Mesenchymal stem cell (in vitro differentiated cells and primary cell): ENCODE measurements around the gene BCL2.

ENCODE experiments used
- DNase-seq: peaks from one replicate; pipeline ENCODE4 v3.0.0-alpha.2; 2013
- H2AFZ ChIP-seq: one replicate; pipeline ENCODE4 v1.6.1; 2013; ENCODE audit warnings: low read depth, mild to moderate bottlenecking, control low read depth, inconsistent platforms, low read length, moderate library complexity
- H2AK5ac ChIP-seq: 2 replicates; pipeline ENCODE4 v1.6.1; 2013; ENCODE audit warnings: low read length, moderate library complexity, mild to moderate bottlenecking, inconsistent platforms; ENCODE audit not compliant: severe bottlenecking
- H2BK120ac ChIP-seq: one replicate; pipeline ENCODE4 v1.6.1; 2013; ENCODE audit warnings: low read depth, mild to moderate bottlenecking, inconsistent platforms, low read length, moderate library complexity
- H2BK12ac ChIP-seq, 2 experiments: one replicate each; pipeline ENCODE4 v1.6.1; 2013; ENCODE audit warnings: inconsistent platforms in 2 of 2, low read length in 2 of 2, mild to moderate bottlenecking in 2 of 2, moderate library complexity in 2 of 2, control low read depth in 1 of 2
- H2BK15ac ChIP-seq: one replicate; pipeline ENCODE4 v1.6.1; 2013; ENCODE audit warnings: mild to moderate bottlenecking, low read depth, inconsistent platforms; ENCODE audit not compliant: poor library complexity, severe bottlenecking
- H2BK5ac ChIP-seq: 2 replicates; pipeline ENCODE4 v1.6.1; 2013; ENCODE audit warnings: low read depth, mild to moderate bottlenecking, low read length, control low read depth, inconsistent platforms; ENCODE audit not compliant: poor library complexity, severe bottlenecking
- H3K14ac ChIP-seq, 2 experiments: one replicate each; pipeline ENCODE4 v1.6.1; 2013; ENCODE audit warnings: inconsistent platforms in 2 of 2, low read length in 2 of 2, control low read depth in 1 of 2, mild to moderate bottlenecking in 1 of 2, moderate library complexity in 1 of 2
- H3K18ac ChIP-seq, 2 experiments: one replicate each; pipeline ENCODE4 v1.6.1; 2013; ENCODE audit warnings: inconsistent platforms in 2 of 2, low read length in 2 of 2, control low read depth in 1 of 2, low read depth in 1 of 2, mild to moderate bottlenecking in 1 of 2
- H3K23ac ChIP-seq, 2 experiments: one replicate each; pipeline ENCODE4 v1.6.1; 2013; ENCODE audit warnings: inconsistent platforms in 2 of 2, low read length in 2 of 2, mild to moderate bottlenecking in 2 of 2, moderate library complexity in 2 of 2, control low read depth in 1 of 2
- H3K27ac ChIP-seq: 2 replicates; pipeline ENCODE4 v1.5.1; 2013; ENCODE audit warnings: mild to moderate bottlenecking, moderate library complexity, low read length, control low read depth, inconsistent platforms; ENCODE audit not compliant: poor library complexity, severe bottlenecking
- H3K27me3 ChIP-seq, 2 experiments: 2 replicates each; pipeline versions ENCODE4 v1.6.1 to v1.7.0; 2013; ENCODE audit warnings: low read length in 2 of 2, mild to moderate bottlenecking in 2 of 2, moderate library complexity in 2 of 2, control low read depth in 1 of 2, inconsistent platforms in 1 of 2; ENCODE audit not compliant: control insufficient read depth in 1 of 2, insufficient read depth in 1 of 2
- H3K36me3 ChIP-seq, 2 experiments: 2 replicates each; pipeline versions ENCODE4 v1.6.1 to v1.7.0; 2013; ENCODE audit warnings: low read length in 2 of 2, control low read depth in 1 of 2, inconsistent platforms in 1 of 2, low read depth in 1 of 2, mild to moderate bottlenecking in 1 of 2; ENCODE audit not compliant: insufficient read depth in 2 of 2, control insufficient read depth in 1 of 2
- H3K4ac ChIP-seq, 2 experiments: one replicate each; pipeline ENCODE4 v1.6.1; 2013; ENCODE audit warnings: inconsistent platforms in 2 of 2, low read length in 2 of 2, mild to moderate bottlenecking in 2 of 2, moderate library complexity in 2 of 2, control low read depth in 1 of 2, low read depth in 1 of 2
- H3K4me1 ChIP-seq: 2 replicates; pipeline ENCODE4 v1.6.1; 2013; ENCODE audit warnings: low read depth, low read length, control low read depth; ENCODE audit not compliant: control insufficient read depth, insufficient read depth
- H3K4me2 ChIP-seq: 2 replicates; pipeline ENCODE4 v1.6.1; 2013; ENCODE audit warnings: low read length, mild to moderate bottlenecking, inconsistent platforms; ENCODE audit not compliant: poor library complexity, severe bottlenecking
- H3K4me3 ChIP-seq, 2 experiments: 2 replicates each; pipeline versions ENCODE4 v1.5.1 to v1.7.0; 2013; ENCODE audit warnings: low read length in 2 of 2, mild to moderate bottlenecking in 2 of 2, control low read depth in 1 of 2, low read depth in 1 of 2; ENCODE audit not compliant: insufficient read depth in 1 of 2
- H3K79me1 ChIP-seq: replicated peaks from 2 replicates; pipeline ENCODE4 v1.6.1; 2013; ENCODE audit warnings: mild to moderate bottlenecking, control low read depth, low read length, inconsistent platforms; ENCODE audit not compliant: poor library complexity, severe bottlenecking
- H3K9ac ChIP-seq: 2 replicates; pipeline ENCODE4 v1.7.0; 2013; ENCODE audit warnings: mild to moderate bottlenecking, low read length, moderate library complexity
- H3K9me3 ChIP-seq: 2 replicates; pipeline ENCODE4 v1.7.0; 2013; ENCODE audit warnings: mild to moderate bottlenecking, low read length; ENCODE audit not compliant: control insufficient read depth
- H4K8ac ChIP-seq: one replicate; pipeline ENCODE4 v1.6.1; 2013; ENCODE audit warnings: inconsistent platforms, mild to moderate bottlenecking, low read length, moderate library complexity
- H4K91ac ChIP-seq: one replicate; pipeline ENCODE4 v1.6.1; 2013; ENCODE audit warnings: mild to moderate bottlenecking, low read length, inconsistent platforms
- WGBS: methylation state at CpG from one replicate; pipeline ENCODE4 v1.1.7; 2013; ENCODE audit warnings: mixed read lengths; 5-methylcytosine and 5-hydroxymethylcytosine counted together

BCL2 gene

DNA sequence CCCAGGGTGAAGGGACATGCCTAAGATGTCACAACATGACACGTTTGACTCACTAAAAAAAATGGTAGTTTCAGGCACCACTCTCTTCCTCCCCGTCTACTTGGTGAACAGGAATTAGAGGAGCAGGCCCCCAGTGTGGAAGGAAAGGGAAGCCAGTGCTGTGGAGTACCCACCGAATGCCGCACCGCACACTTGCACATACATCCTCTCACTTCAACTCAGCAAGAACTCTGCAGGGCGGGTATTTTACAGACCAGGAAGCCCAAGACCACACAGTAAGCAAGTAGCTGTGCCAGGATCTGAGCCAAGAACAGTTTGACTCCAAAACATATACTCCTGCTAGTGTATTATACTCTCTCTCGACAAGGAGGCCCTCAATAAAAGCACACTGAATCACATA, 69.8 kb downstream of the BCL2 start:
- Histone ChIP-seq H2BK5ac (no peak overlapping the region), H3K4me1 (peaks cover 3% of the 10 kb centered on the region), H3K4me3 (no peak overlapping the region), H3K79me1 (no peaks in the 10 kb centered on the region), H3K9me3 (no peaks in the 10 kb centered on the region), H3K23ac (no peak overlapping the region), H3K4ac (no peak overlapping the region), H4K91ac (no peak overlapping the region), H3K27me3 (no peaks in the 10 kb centered on the region), H2BK15ac (no peak overlapping the region), H3K18ac (no peak overlapping the region), H4K8ac (no peak overlapping the region), H3K9ac (no peak overlapping the region), H2BK12ac (no peak overlapping the region), H3K27ac (no peak overlapping the region), H2AFZ (no peak overlapping the region), H2AK5ac (no peak overlapping the region), H3K14ac (no peak overlapping the region), H2BK120ac (no peak overlapping the region), H3K36me3 (no peaks in the 10 kb centered on the region), H3K4me2 (no peak overlapping the region)
- WGBS, result 90% methylated on average over 6 of the region's 7 CpGs
- no peak for DNase-seq

DNA sequence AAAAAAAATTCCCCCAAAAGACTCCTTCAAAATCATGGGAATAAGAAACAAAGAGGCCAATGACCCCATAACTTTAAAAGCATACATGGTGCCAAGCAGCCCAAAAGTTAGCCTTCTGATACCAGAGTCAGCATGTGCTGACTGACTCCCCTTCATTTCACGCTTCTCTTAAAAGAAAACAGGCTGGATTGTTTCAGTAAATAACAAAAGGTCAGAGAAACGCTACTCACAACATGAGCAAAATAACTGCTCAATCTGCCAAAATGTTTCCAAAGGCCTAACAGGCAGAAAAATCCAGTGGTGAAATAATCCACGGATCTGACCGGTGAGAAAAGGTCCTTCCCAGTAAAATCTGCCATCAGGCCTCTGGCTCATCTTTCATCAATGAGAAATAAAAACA, 71.6 kb downstream of the BCL2 start:
- Histone ChIP-seq H3K27ac (no peak overlapping the region), H2BK5ac (no peak overlapping the region), H3K18ac (no peak overlapping the region), H2AK5ac (no peak overlapping the region), H3K9me3 (no peaks in the 10 kb centered on the region), H3K23ac (no peak overlapping the region), H3K14ac (no peak overlapping the region), H3K27me3 (no peaks in the 10 kb centered on the region), H4K91ac (no peak overlapping the region), H3K4me2 (no peak overlapping the region), H3K4ac (no peak overlapping the region), H2AFZ (no peak overlapping the region), H3K36me3 (no peaks in the 10 kb centered on the region), H3K4me1 (no peaks in the 10 kb centered on the region), H2BK12ac (no peak overlapping the region), H3K4me3 (no peak overlapping the region), H2BK120ac (no peak overlapping the region), H3K79me1 (no peaks in the 10 kb centered on the region), H2BK15ac (no peak overlapping the region), H4K8ac (no peak overlapping the region), H3K9ac (no peak overlapping the region)
- 95% methylated on average over 4 of the region's 4 CpGs for WGBS
- DNase-seq, result no peak

DNA sequence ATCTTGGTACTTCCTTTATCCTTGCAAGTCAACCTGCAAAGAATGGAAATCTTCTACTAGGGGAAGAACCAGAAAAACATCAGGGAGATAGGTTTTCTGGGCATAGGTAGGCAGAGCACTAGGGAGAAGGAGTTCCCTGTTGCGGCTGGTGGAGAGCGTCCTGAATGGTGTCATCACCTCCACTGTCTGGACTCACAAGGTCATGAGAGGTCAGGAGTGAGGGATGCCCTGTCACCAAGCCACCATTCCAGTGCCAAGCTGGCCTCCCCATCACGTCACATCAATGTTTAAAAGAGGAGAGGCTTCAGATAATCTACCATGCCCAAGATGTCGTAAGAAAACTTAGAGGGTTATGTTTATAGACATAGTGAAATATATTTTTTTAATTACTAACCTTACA, 72.1 kb downstream of the BCL2 start:
- H2BK15ac ChIP-seq, result no peak overlapping the region
- H3K36me3 ChIP-seq, result no peaks in the 10 kb centered on the region
- H3K9ac ChIP-seq, result no peak overlapping the region
- no peak overlapping the region for H3K4me3 ChIP-seq
- 89% methylated on average over 2 of the region's 4 CpGs for WGBS
- H2BK120ac ChIP-seq, result no peak overlapping the region
- H3K27me3 ChIP-seq, result no peaks in the 10 kb centered on the region
- H2AFZ ChIP-seq, result no peak overlapping the region
- no peak overlapping the region for H2AK5ac ChIP-seq
- no peaks in the 10 kb centered on the region for H3K4me1 ChIP-seq
- H3K23ac ChIP-seq, result no peak overlapping the region
- H3K27ac ChIP-seq, result no peak overlapping the region
- no peak overlapping the region for H4K8ac ChIP-seq
- H3K9me3 ChIP-seq, result no peaks in the 10 kb centered on the region
- no peaks in the 10 kb centered on the region for H3K79me1 ChIP-seq
- H2BK5ac ChIP-seq, result no peak overlapping the region
- H3K14ac ChIP-seq, result no peak overlapping the region
- no peak overlapping the region for H4K91ac ChIP-seq
- H2BK12ac ChIP-seq, result no peak overlapping the region
- no peak overlapping the region for H3K4me2 ChIP-seq
- no peak overlapping the region for H3K4ac ChIP-seq
- no peak for DNase-seq
- H3K18ac ChIP-seq, result no peak overlapping the region

DNA sequence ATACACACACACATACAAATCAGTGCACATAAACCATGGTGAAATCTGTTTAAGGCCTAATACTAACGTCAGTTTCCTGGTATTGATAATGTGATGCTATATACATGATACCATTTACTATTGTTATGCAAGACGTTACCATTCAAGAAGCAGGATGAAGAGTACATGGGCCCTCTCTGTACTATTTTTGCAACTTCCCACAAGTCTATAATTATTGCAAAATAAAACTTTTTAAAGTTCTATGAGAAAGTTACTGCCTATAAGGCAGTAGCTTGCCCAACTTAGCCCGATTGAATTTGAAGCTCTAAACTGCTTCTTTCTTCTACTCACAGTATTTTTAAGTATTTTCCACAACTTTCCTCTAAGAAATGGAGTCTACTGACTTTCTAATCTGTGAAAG, 74.0 kb downstream of the BCL2 start:
- H4K91ac ChIP-seq, result no peak overlapping the region
- no peak overlapping the region for H3K18ac ChIP-seq
- H3K36me3 ChIP-seq, result no peaks in the 10 kb centered on the region
- no peak overlapping the region for H2AK5ac ChIP-seq
- H3K27ac ChIP-seq, result no peak overlapping the region
- no peak overlapping the region for H2BK15ac ChIP-seq
- H2BK5ac ChIP-seq, result no peak overlapping the region
- no peak overlapping the region for H2BK120ac ChIP-seq
- H2BK12ac ChIP-seq, result no peak overlapping the region
- no peaks in the 10 kb centered on the region for H3K79me1 ChIP-seq
- no peak for DNase-seq
- no peak overlapping the region for H3K4me3 ChIP-seq
- no peak overlapping the region for H4K8ac ChIP-seq
- 100% methylated on average over 1 of the region's 3 CpGs for WGBS
- H3K9me3 ChIP-seq, result no peaks in the 10 kb centered on the region
- no peak overlapping the region for H3K4ac ChIP-seq
- no peak overlapping the region for H2AFZ ChIP-seq
- no peak overlapping the region for H3K9ac ChIP-seq
- H3K23ac ChIP-seq, result no peak overlapping the region
- peaks cover 0 to 3% of the 10 kb centered on the region in 2 experiments for H3K27me3 ChIP-seq
- no peak overlapping the region for H3K4me2 ChIP-seq
- H3K4me1 ChIP-seq, result no peaks in the 10 kb centered on the region
- no peak overlapping the region for H3K14ac ChIP-seq
